Neural progenitor cell (in vitro differentiated cells): ENCODE measurements around the gene PDZRN4.

ENCODE experiments used
- CTCF ChIP-seq: fragments of 200-600 bp; sonication (generic); IDR thresholded peaks from 2 replicates; pipeline ENCODE4 v1.5.1; 2017; ENCODE audit warnings: antibody characterized with exemption, mild to moderate bottlenecking
- EZH2 ChIP-seq: fragments of 200-600 bp; sonication (generic); IDR thresholded peaks from 2 replicates; pipeline ENCODE4 v1.6.1; 2017; ENCODE audit warnings: antibody characterized with exemption, mild to moderate bottlenecking, moderate library complexity
- EZH2phosphoT487 ChIP-seq: fragments of 200-600 bp; sonication (generic); IDR thresholded peaks from 2 replicates; pipeline ENCODE4 v1.6.1; 2017; ENCODE audit warnings: antibody characterized with exemption

GRCh38 chr12:41438854-41439541, 250.9 kb downstream of the PDZRN4 start:
- TF ChIP-seq CTCF: no peak
- no peak for TF ChIP-seq EZH2
- TF ChIP-seq EZH2phosphoT487: no peak
